Bronchial epithelial cell (primary cell): ENCODE measurements around the gene KLF6. TPM values are rescaled to one million over a fixed set of nuclear protein-coding genes. Genes with fewer than 3 reads are reported as not detected.

Source experiments
- DNase-seq: peaks from one replicate; pipeline ENCODE4 v3.0.0-alpha.2; 2010; ENCODE audit warnings: low read depth
- FAIRE-seq: peaks from 2 replicates; lab custom pipeline; 2011; peaks lifted over from hg19 to GRCh38; lab: Jason Lieb, UNC
- H3K27me3 ChIP-seq: 2 replicates; pipeline ENCODE4 v1.5.1; 2011; ENCODE audit warnings: low read length; ENCODE audit not compliant: control insufficient read depth, insufficient read depth
- H3K36me3 ChIP-seq: 2 replicates; pipeline ENCODE4 v1.5.1; 2011; ENCODE audit warnings: low read length; ENCODE audit not compliant: control insufficient read depth, insufficient read depth
- H3K4me3 ChIP-seq: 2 replicates; pipeline ENCODE4 v1.5.1; 2011; ENCODE audit warnings: mild to moderate bottlenecking, low read depth, low read length, control low read depth
- CTCF ChIP-seq: IDR thresholded peaks from 2 replicates; pipeline ENCODE4 v1.5.1; 2011; ENCODE audit warnings: mild to moderate bottlenecking, moderate library complexity, low read length, control low read depth, inconsistent platforms; ENCODE audit not compliant: insufficient read depth, severe bottlenecking
- total RNA-seq: library from RNA; depleted of rRNA; stranded (reverse); fragments of >200 nt; gene quantifications from 2 replicates; pipeline ENCODE4 v1.2.1, GENCODE V29; 2014

Gene KLF6
- total RNA-seq, 1 donor from 2014 or later = 70.6 TPM

DNA sequence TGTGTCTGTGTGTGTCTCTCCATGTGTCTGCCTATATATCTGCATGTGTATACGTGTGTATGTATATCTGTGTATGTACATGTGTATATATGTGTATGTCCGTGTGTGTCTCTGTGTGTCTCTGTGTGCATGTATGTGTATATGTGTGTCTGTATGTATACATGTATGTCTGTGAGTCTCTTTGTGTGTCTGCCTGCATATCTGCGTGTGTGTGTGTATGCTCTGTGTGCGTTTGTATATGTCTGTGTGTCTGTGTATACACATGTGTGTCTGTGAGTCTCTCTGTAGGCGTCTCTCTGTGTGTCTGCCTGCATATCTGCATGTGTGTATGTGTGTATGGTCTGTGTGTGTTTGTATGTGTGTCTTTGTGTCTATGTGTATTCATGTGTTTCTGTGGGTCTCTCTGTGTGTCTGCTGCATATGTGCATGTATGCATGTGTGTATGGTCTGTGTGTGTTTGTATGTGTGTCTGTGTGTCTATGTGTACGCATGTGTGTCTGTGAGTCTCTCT, 23.7 kb upstream of the KLF6 start:
- Histone ChIP-seq H3K4me3 (no peak overlapping the region), H3K27me3 (no peaks in the 10 kb centered on the region), H3K36me3 (no peaks in the 10 kb centered on the region)
- TF ChIP-seq CTCF = no peak
- DNase-seq = no peak
- FAIRE-seq = no peak

DNA sequence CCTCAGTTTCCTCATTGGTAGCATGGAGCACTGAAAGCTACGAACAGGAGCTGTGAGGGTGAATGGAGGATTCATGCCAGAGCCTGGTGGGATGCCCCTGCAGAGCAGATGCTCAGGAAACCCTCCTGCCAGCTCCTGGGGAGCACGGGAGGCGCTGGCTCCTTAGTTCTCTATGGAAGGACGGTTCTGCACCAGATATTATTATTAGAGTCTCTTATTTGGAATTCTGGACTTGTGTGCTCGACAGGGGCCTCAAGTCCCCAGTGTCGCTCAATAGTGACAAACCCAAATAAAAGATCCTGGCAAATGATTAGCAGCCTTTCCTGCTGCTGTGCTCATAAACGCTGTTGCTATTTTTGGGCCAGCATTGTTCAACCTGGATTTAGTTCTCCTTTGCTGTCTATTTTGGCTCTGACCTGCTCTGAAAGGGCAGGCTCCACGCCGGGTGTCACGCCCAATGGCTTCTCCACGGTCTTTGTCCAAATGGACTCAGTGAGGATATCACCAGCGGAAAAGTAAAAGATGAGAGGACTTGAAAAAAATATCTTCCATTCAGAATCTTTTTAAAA, 23.0 kb upstream of the KLF6 start:
- no peak for DNase-seq
- Histone ChIP-seq H3K36me3 (no peaks in the 10 kb centered on the region), H3K27me3 (no peaks in the 10 kb centered on the region), H3K4me3 (no peak overlapping the region)
- FAIRE-seq = no peak
- no peak for TF ChIP-seq CTCF

- Histone ChIP-seq H3K4me3 (no peak overlapping the region), H3K36me3 (no peaks in the 10 kb centered on the region), H3K27me3 (no peaks in the 10 kb centered on the region)
- TF ChIP-seq CTCF = no peak
- DNase-seq (no peak), FAIRE-seq (no peak)
Observed at GRCh38 chr10:3807211-3807927, 22.4 kb upstream of the KLF6 start.

GRCh38 chr10:3806603-3807002, 21.6 kb upstream of the KLF6 start:
- no peaks in the 10 kb centered on the region for H3K36me3 ChIP-seq
- peak; percentile 99 for DNase-seq
- H3K4me3 ChIP-seq = no peak overlapping the region
- no peak for TF ChIP-seq CTCF
- no peaks in the 10 kb centered on the region for H3K27me3 ChIP-seq
- no peak for FAIRE-seq

DNA sequence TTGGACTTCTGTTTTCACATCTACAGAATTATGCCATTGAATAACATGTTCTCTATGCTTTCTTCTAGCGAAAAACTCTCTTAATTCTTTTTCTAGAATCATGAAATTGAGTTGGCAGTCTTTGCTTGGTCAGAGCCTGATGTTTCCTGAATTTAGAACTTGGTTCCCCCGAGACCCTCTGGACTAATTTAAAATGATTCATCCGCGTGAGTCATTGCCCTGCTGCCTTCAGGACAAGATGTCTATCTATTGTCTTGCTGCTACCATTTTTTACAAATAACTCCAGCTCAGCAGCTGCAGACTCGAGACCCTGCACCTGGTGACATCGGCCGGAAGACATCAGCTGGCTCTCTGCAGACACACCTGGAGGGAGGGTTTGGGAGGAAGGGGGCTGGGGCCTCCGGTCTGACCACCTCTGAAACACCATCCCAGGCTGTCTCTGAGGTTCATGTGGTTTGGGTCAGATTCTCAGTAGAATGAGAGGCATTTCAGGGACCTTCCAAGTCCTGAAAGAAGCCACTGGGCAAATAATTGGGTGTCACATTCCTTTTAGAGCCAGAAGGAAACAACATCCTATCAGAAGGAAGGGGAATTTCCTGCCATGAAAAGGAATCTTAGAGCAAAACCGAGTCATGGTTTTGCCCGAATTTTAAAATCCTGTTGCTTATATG, 20.9 kb upstream of the KLF6 start:
- no peak for TF ChIP-seq CTCF
- DNase-seq (peak; percentile 75), FAIRE-seq (no peak)
- H3K4me3 ChIP-seq = no peak overlapping the region
- H3K27me3 ChIP-seq = no peaks in the 10 kb centered on the region
- H3K36me3 ChIP-seq = no peaks in the 10 kb centered on the region
